Measurements from ENCODE around the gene PHACTR3. TPM values are rescaled to one million over a fixed set of nuclear protein-coding genes. Genes with fewer than 3 reads are reported as not detected.
A peak's percentile ranks its signal among the peaks of the same experiment; 100 is the strongest.

PHACTR3 gene
- total and polyA plus RNA-seq, 10 donors: 1.4 to 15.0 (median 8.6) TPM

GRCh38 chr20:59829786-59830664 lies 225.7 kb downstream of the PHACTR3 start:
- WGBS, 5 donors: 58 to 75% (median 72%) methylated on average over 12 of the region's 12 CpGs
- Histone ChIP-seq H3K9me3 (no peaks in the 10 kb centered on the region), H3K27me3 (replicated peaks in 1 of 7) (peaks cover 0 to 53% (median 0%) of the 10 kb centered on the region in 7 donors), H3K4me1 (peaks cover 0 to 2% (median 0%) of the 10 kb centered on the region in 6 donors), H3K4me3 (no peak overlapping the region), H3K36me3 (no peaks in the 10 kb centered on the region), H3K27ac (no peak overlapping the region)
- DNase-seq: peak; percentile 29
- TF ChIP-seq POLR2A (IDR thresholded peaks at IDR 0.05) (no peak), CTCF (IDR thresholded peaks at IDR 0.05 in 8 of 11, conservative IDR thresholded peaks at IDR 0.05 in 3 of 11) (no peak)
- intact Hi-C loops (cut with DNase I; ENCODE audit: low total_unique reads): no loop called here

- intact Hi-C loops (cut with DNase I; ENCODE audit: low total_unique reads): no loop called here
- WGBS, 5 donors: 68 to 85% (median 78%) methylated on average over 6 of the region's 6 CpGs
- Histone ChIP-seq H3K4me1 (peaks cover 0 to 9% (median 4%) of the 10 kb centered on the region in 6 donors), H3K9me3 (no peaks in the 10 kb centered on the region), H3K36me3 (no peaks in the 10 kb centered on the region), H3K27ac (no peak overlapping the region), H3K27me3 (replicated peaks in 1 of 7) (peaks cover 0 to 59% (median 0%) of the 10 kb centered on the region in 7 donors), H3K4me3 (no peak overlapping the region)
- TF ChIP-seq POLR2AphosphoS5 (IDR thresholded peaks at IDR 0.05) (no peak), CTCF (IDR thresholded peaks at IDR 0.05 in 8 of 11, conservative IDR thresholded peaks at IDR 0.05 in 3 of 11) (no peak), POLR2A (IDR thresholded peaks at IDR 0.05) (no peak)
- DNase-seq: peak; percentile 54
These were observed 226.3 kb downstream of the PHACTR3 start for GRCh38 chr20:59830665-59831023.

GRCh38 chr20:59831024-59831915 lies 226.9 kb downstream of the PHACTR3 start:
- no peaks in the 10 kb centered on the region for H3K9me3 ChIP-seq
- peaks cover 4 to 15% (median 11%) of the 10 kb centered on the region in 6 donors for H3K4me1 ChIP-seq
- peaks cover 0 to 66% (median 0%) of the 10 kb centered on the region in 7 donors for H3K27me3 ChIP-seq (replicated peaks in 1 of 7)
- TF ChIP-seq POLR2A (IDR thresholded peaks at IDR 0.05) (no peak), CTCF (IDR thresholded peaks at IDR 0.05 in 8 of 11, conservative IDR thresholded peaks at IDR 0.05 in 3 of 11) (no peak), POLR2AphosphoS5 (IDR thresholded peaks at IDR 0.05) (no peak)
- no peaks in the 10 kb centered on the region for H3K36me3 ChIP-seq
- no peak overlapping the region for H3K4me3 ChIP-seq
- WGBS, 5 donors: 74 to 84% (median 77%) methylated on average over 20 to 23 of the region's 23 CpGs
- intact Hi-C loops (cut with DNase I; ENCODE audit: low total_unique reads): no loop called here
- H3K27ac ChIP-seq: no peak overlapping the region
- peak; percentile 58 for DNase-seq

- DNase-seq: peak; percentile 24
- Histone ChIP-seq H3K4me1 (peaks cover 4 to 21% (median 14%) of the 10 kb centered on the region in 6 donors), H3K9me3 (no peaks in the 10 kb centered on the region), H3K27ac (no peak overlapping the region), H3K4me3 (no peak overlapping the region), H3K27me3 (replicated peaks in 1 of 7) (peaks cover 0 to 72% (median 0%) of the 10 kb centered on the region in 7 donors), H3K36me3 (no peaks in the 10 kb centered on the region)
- TF ChIP-seq POLR2A (IDR thresholded peaks at IDR 0.05): no peak
- no peak for TF ChIP-seq POLR2AphosphoS5 (IDR thresholded peaks at IDR 0.05)
- no peak for TF ChIP-seq CTCF (IDR thresholded peaks at IDR 0.05 in 8 of 11, conservative IDR thresholded peaks at IDR 0.05 in 3 of 11)
- intact Hi-C loops (cut with DNase I; ENCODE audit: low total_unique reads): no loop called here
- WGBS, 5 donors: 55 to 84% (median 77%) methylated on average over 2 to 3 of the region's 3 CpGs
These were observed 227.6 kb downstream of the PHACTR3 start for GRCh38 chr20:59831916-59832270.

Measured in spleen (tissue), 11 donors.